ENCODE results near the gene REX1BD. TPM values are rescaled to one million over a fixed set of nuclear protein-coding genes. Genes with fewer than 3 reads are reported as not detected.

The REX1BD gene
- total RNA-seq, 1 experiment from 2014 or later, result 97.1 TPM

- Histone ChIP-seq H3K79me2 (ENCODE audit: insufficient read depth, low read length) (peaks cover 2% of the 10 kb centered on the region; the same call in 1 of the 2 replicates), H3K4me2 (ENCODE audit: low read length) (peak overlapping the region; percentile 85)
- no peak for DNase-seq (ENCODE audit: low read depth, low spot score)
Measured at GRCh38 chr19:18594824-18595373, 6.3 kb downstream of the REX1BD start.

GRCh38 chr19:18595475-18595874 is 6.9 kb downstream of the REX1BD start:
- Histone ChIP-seq H3K9ac (ENCODE audit: low read length) (no peak overlapping the region), H3K27ac (ENCODE audit: low read depth, low read length) (no peak overlapping the region), H3K27me3 (ENCODE audit: insufficient read depth, low read length) (no peaks in the 10 kb centered on the region), H3K9me3 (ENCODE audit: control insufficient read depth in 1 of 2, insufficient read depth in 1 of 2, low read depth in 1 of 2, low read length in 2 of 2) (no peaks in the 10 kb centered on the region), H3K4me2 (ENCODE audit: low read length) (no peak overlapping the region), H4K20me1 (ENCODE audit: insufficient read depth) (no peaks in the 10 kb centered on the region), H3K9me2 (ENCODE audit: insufficient read depth) (no peaks in the 10 kb centered on the region), H3K36me3 (ENCODE audit: control insufficient read depth in 1 of 2, insufficient read depth in 2 of 2, low read length in 2 of 2) (0 out of 4 replicates have a peak, but pooled peaks cover 0 to 4% of the 10 kb centered on the region in 2 experiments), H2AFZ (ENCODE audit: low read depth, low read length, poor library complexity, severe bottlenecking) (no peak overlapping the region), H3K4me3 (replicated peaks in 1 of 2; ENCODE audit: low read depth in 1 of 2, low read length in 2 of 2) (no peak overlapping the region), H3K4me1 (ENCODE audit: control insufficient read depth in 1 of 2, insufficient read depth in 2 of 2, low read length in 2 of 2) (peaks cover 15 to 31% of the 10 kb centered on the region in 2 experiments; a peak in 3 of 4 replicates), H3K79me2 (ENCODE audit: insufficient read depth, low read length) (no peaks in the 10 kb centered on the region; the same call in 1 of the 2 replicates)
- DNase-seq (ENCODE audit: low read depth, low spot score) (no peak), ATAC-seq (no peak)
- intact Hi-C loops (cut with micrococcal nuclease), result no loop called here
- BruUV-seq (replicated peaks), result no TSS peak
- RAD21 ChIA-PET (ENCODE audit: low non-redundant PET in 1 of 2, low total read pairs in 2 of 2, uncharacterized antibody in 2 of 2, unreplicated experiment in 2 of 2), result interaction anchor here in 1 of 2 experiments (0.6 kb wide), 1 partner anchor 49 kb away, joined by 3 read pairs; no protein-coding TSS in a partner anchor
- CTCF ChIA-PET, result no interaction called here
- POLR2A ChIA-PET, result interaction anchor here (0.6 kb wide), 1 partner anchor 252 kb away, joined by 3 read pairs; no protein-coding TSS in a partner anchor
- no peak for TF ChIP-seq ZFX (IDR thresholded peaks at IDR 0.05)
- no peak for TF ChIP-seq ZBTB33 (IDR thresholded peaks at IDR 0.05; ENCODE audit: extremely low read depth, insufficient replicate concordance, low read length)
- TF ChIP-seq REST (IDR thresholded peaks at IDR 0.05; ENCODE audit: low read depth), result no peak
- TF ChIP-seq CTCF (IDR thresholded peaks at IDR 0.05 in 2 of 3, conservative IDR thresholded peaks at IDR 0.05 in 1 of 3; ENCODE audit: borderline replicate concordance in 1 of 3, insufficient read depth in 1 of 3, low read depth in 2 of 3, low read length in 2 of 3), result no peak
- no peak for TF ChIP-seq ZNF274 (IDR thresholded peaks at IDR 0.05; ENCODE audit: low read depth, low read length)

More at GRCh38 chr19:18594824-18595373, 6.3 kb downstream of the REX1BD start:
- 0 out of 4 replicates have a peak, but pooled peaks cover 0 to 4% of the 10 kb centered on the region in 2 experiments for H3K36me3 ChIP-seq (ENCODE audit: control insufficient read depth in 1 of 2, insufficient read depth in 2 of 2, low read length in 2 of 2)
- CTCF ChIA-PET, result interaction anchor here (7.5 kb wide), 1 partner anchor 252 kb away, joined by 39 read pairs; no protein-coding TSS in a partner anchor
- H3K27ac ChIP-seq (ENCODE audit: low read depth, low read length), result peak overlapping the region; percentile 52; the same call in 1 of the 2 replicates
- RAD21 ChIA-PET (ENCODE audit: low non-redundant PET in 1 of 2, low total read pairs in 2 of 2, uncharacterized antibody in 2 of 2, unreplicated experiment in 2 of 2), result interaction anchor here in 1 of 2 experiments (0.6 kb wide), 1 partner anchor 50 kb away, joined by 3 read pairs; no protein-coding TSS in a partner anchor
- peaks cover 15 to 33% of the 10 kb centered on the region in 2 experiments; a peak in 3 of 4 replicates for H3K4me1 ChIP-seq (ENCODE audit: control insufficient read depth in 1 of 2, insufficient read depth in 2 of 2, low read length in 2 of 2)
- peak overlapping the region; percentile 32 to 54 for H3K4me3 ChIP-seq (replicated peaks in 1 of 2; ENCODE audit: low read depth in 1 of 2, low read length in 2 of 2)
- no peaks in the 10 kb centered on the region for H4K20me1 ChIP-seq (ENCODE audit: insufficient read depth)
- intact Hi-C loops (cut with micrococcal nuclease), result loop anchor here (5.0 kb wide), 2 partner anchors 42 to 128 kb away; partner anchors contain the start of gene KLHL26
- POLR2A ChIA-PET, result interaction anchor here (0.6 kb wide), 1 partner anchor 251 kb away, joined by 3 read pairs; no protein-coding TSS in a partner anchor
- peak overlapping the region; percentile 63 for H3K9ac ChIP-seq (ENCODE audit: low read length)
- no peaks in the 10 kb centered on the region for H3K27me3 ChIP-seq (ENCODE audit: insufficient read depth, low read length)
- no TSS peak for BruUV-seq (replicated peaks)
- H2AFZ ChIP-seq (ENCODE audit: low read depth, low read length, poor library complexity, severe bottlenecking), result no peak overlapping the region
- H3K9me3 ChIP-seq (ENCODE audit: control insufficient read depth in 1 of 2, insufficient read depth in 1 of 2, low read depth in 1 of 2, low read length in 2 of 2), result no peaks in the 10 kb centered on the region
- H3K9me2 ChIP-seq (ENCODE audit: insufficient read depth), result no peaks in the 10 kb centered on the region
- TF ChIP-seq EGR1 (IDR thresholded peaks at IDR 0.05; ENCODE audit: low read depth), result no peak
- no peak for TF ChIP-seq TCF7L2 (IDR thresholded peaks at IDR 0.05; ENCODE audit: borderline replicate concordance, extremely low read depth, insufficient read depth, insufficient read length)
- no peak for TF ChIP-seq YY1 (IDR thresholded peaks at IDR 0.05; ENCODE audit: extremely low read depth, insufficient replicate concordance, low read depth, low read length)
- no peak for TF ChIP-seq EZH2 (IDR thresholded peaks at IDR 0.05)
- TF ChIP-seq POLR2AphosphoS5 (IDR thresholded peaks at IDR 0.05; ENCODE audit: low read depth, low read length), result no peak
- no peak for TF ChIP-seq JUND (IDR thresholded peaks at IDR 0.05)
- no peak for TF ChIP-seq EZH2phosphoT487 (IDR thresholded peaks at IDR 0.05; ENCODE audit: borderline replicate concordance)
- no peak for TF ChIP-seq FOSL1 (IDR thresholded peaks at IDR 0.05; ENCODE audit: low read depth)
- no peak for TF ChIP-seq ZFX (IDR thresholded peaks at IDR 0.05)
- no peak for ATAC-seq

All from HCT116 (cell line).